ENCODE measurements around the gene SHROOM2. TPM values are rescaled to one million over a fixed set of nuclear protein-coding genes. Genes with fewer than 3 reads are reported as not detected.

SHROOM2 gene
- total RNA-seq, 2 experiments from 2014 or later, result not detected

DNA sequence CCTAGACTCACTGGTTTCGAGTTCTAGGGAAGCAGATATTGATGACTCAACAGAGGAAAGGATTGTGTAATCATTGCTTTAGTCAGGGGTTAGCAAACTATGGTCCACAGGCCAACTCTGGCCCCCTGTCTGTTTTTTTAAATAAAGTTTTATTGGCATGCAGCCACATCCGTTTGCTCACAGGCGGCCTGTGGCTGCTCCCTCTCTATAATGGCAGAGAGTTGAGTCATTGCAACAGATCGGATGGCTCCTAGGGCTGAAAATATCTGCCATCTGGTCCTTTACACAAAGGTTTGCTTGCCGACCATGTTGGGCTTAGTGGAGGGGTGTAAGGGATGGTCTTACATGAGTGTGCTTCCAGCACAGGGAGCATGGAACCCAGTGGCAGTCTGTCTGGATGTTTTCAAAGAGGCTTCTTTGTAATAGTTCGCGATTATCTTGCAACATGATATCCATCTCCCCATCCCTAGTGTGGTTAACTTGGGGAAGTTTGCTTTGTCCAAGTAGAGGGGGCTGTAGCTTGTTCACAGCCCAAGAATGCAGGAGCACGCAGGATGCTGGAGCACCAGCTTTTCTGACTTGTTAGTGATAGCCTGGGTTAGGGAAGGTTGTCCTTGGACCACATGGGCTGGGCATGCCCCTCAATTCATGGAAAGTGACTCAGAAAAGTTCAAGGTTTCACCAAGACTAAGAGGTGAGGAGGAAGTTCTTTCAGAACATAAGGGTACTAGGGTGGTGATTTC lies 121.6 kb downstream of the SHROOM2 start:
- no peaks in the 10 kb centered on the region for H3K4me1 Mint-ChIP-seq
- no peak overlapping the region for H3K27ac Mint-ChIP-seq
- H3K4me3 Mint-ChIP-seq, result no peak overlapping the region
- peaks cover 6% of the 10 kb centered on the region for H3K27me3 Mint-ChIP-seq
- ChIA-PET POLR2A (no interaction called here), CTCF (no interaction called here)
- no peaks in the 10 kb centered on the region for H3K9me3 Mint-ChIP-seq
- no peak for DNase-seq
- H3K36me3 Mint-ChIP-seq (ENCODE audit: low read depth), result no peaks in the 10 kb centered on the region

- peaks cover 6% of the 10 kb centered on the region for H3K27me3 Mint-ChIP-seq
- no peak for DNase-seq
- ChIA-PET POLR2A (no interaction called here), CTCF (no interaction called here)
- H3K27ac Mint-ChIP-seq, result no peak overlapping the region
- H3K4me1 Mint-ChIP-seq, result no peaks in the 10 kb centered on the region
- H3K36me3 Mint-ChIP-seq (ENCODE audit: low read depth), result no peaks in the 10 kb centered on the region
- no peak overlapping the region for H3K4me3 Mint-ChIP-seq
- no peaks in the 10 kb centered on the region for H3K9me3 Mint-ChIP-seq
These were observed 123.0 kb downstream of the SHROOM2 start for GRCh38 chrX:9909254-9909653.

- Mint-ChIP-seq H3K9me3 (no peaks in the 10 kb centered on the region), H3K4me3 (no peak overlapping the region), H3K36me3 (ENCODE audit: low read depth) (no peaks in the 10 kb centered on the region), H3K4me1 (no peaks in the 10 kb centered on the region), H3K27ac (no peak overlapping the region), H3K27me3 (peaks cover 6% of the 10 kb centered on the region)
- DNase-seq, result no peak
- CTCF ChIA-PET, result no interaction called here
- POLR2A ChIA-PET, result no interaction called here
These were observed 125.3 kb downstream of the SHROOM2 start for GRCh38 chrX:9911487-9911886.

DNA sequence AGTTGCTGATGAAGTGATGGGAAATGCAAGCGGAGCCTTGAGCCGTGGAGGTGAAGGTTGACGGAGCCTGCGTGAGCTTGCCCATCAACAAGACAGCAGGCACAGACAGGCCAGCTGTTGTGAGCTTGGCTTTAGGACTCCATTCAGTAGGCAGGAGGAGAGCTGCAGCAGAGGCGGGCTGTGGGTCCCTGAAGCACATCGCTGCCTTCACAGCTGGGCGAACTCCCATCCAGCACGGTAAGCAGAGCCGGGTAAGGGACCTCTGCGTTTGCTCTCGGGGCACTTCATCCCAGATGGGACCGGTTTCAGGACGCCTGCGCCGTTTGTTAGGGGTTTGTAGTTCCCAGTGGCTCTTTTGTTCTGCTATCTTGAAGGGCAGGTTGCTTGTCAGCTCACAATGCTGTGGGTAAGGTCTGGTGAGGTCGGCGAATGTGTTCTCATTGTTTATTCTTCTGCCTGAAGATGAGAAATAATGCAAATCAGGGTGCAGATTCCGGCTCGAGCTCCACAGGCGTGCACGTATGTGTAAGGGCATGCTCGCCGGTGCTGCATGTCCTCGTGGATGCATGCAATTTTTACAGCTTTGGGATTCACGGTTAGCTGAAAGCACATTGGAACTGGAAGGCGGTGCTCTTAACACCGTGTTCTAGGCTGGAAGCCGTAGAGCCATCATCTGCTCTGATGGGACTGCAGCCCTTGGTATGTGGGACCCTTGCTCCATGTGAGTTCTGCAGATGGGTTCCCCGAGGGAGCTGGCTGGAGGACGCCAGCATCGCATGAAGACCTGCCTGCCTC lies 126.3 kb downstream of the SHROOM2 start:
- ChIA-PET POLR2A (no interaction called here), CTCF (interaction anchor here (0.8 kb wide), 1 partner anchor 13 kb away, joined by 3 read pairs; no protein-coding TSS in a partner anchor)
- no peak for DNase-seq
- Mint-ChIP-seq H3K36me3 (ENCODE audit: low read depth) (no peaks in the 10 kb centered on the region), H3K27me3 (peaks cover 6% of the 10 kb centered on the region), H3K4me1 (no peaks in the 10 kb centered on the region), H3K9me3 (no peaks in the 10 kb centered on the region), H3K27ac (no peak overlapping the region), H3K4me3 (no peak overlapping the region)

- no peak overlapping the region for H3K4me3 Mint-ChIP-seq
- ChIA-PET CTCF (interaction anchor here (0.8 kb wide), 1 partner anchor 13 kb away, joined by 3 read pairs; no protein-coding TSS in a partner anchor), POLR2A (no interaction called here)
- H3K9me3 Mint-ChIP-seq, result no peaks in the 10 kb centered on the region
- peaks cover 6% of the 10 kb centered on the region for H3K27me3 Mint-ChIP-seq
- DNase-seq, result no peak
- no peaks in the 10 kb centered on the region for H3K4me1 Mint-ChIP-seq
- H3K36me3 Mint-ChIP-seq (ENCODE audit: low read depth), result no peaks in the 10 kb centered on the region
- no peak overlapping the region for H3K27ac Mint-ChIP-seq
These were observed 126.9 kb downstream of the SHROOM2 start for GRCh38 chrX:9913146-9913433.

DNA sequence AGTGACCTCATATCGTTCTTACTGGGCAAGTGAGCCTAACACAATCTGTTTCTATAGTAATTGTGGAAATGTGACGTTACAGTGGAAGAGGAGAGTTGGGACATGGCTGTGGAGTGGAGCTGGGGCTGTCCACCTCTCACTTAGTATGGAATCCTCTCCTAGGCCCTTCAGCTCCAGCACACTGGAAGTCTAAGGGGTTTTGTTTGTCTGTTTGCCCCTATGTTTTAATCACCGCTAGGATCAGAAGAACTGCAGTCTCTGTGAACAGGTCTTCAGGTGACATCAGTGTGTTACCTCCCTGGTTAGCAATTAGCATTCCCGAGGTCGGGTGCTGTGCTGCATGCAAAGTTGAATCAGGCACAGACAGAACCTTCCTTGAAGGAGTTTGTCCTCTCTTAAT lies 131.6 kb downstream of the SHROOM2 start:
- POLR2A ChIA-PET, result no interaction called here
- Mint-ChIP-seq H3K4me3 (no peak overlapping the region), H3K27ac (no peak overlapping the region), H3K4me1 (no peaks in the 10 kb centered on the region), H3K27me3 (peaks cover 10% of the 10 kb centered on the region), H3K9me3 (no peaks in the 10 kb centered on the region), H3K36me3 (ENCODE audit: low read depth) (no peaks in the 10 kb centered on the region)
- CTCF ChIA-PET, result no interaction called here
- DNase-seq, result no peak

- Mint-ChIP-seq H3K36me3 (ENCODE audit: low read depth) (no peaks in the 10 kb centered on the region), H3K4me1 (no peaks in the 10 kb centered on the region), H3K4me3 (no peak overlapping the region), H3K9me3 (no peaks in the 10 kb centered on the region), H3K27ac (no peak overlapping the region), H3K27me3 (peaks cover 10% of the 10 kb centered on the region)
- ChIA-PET POLR2A (no interaction called here), CTCF (no interaction called here)
- no peak for DNase-seq
These were observed 133.5 kb downstream of the SHROOM2 start for GRCh38 chrX:9919632-9920172.

GRCh38 chrX:9921407-9921806 lies 135.2 kb downstream of the SHROOM2 start:
- peaks cover 10% of the 10 kb centered on the region for H3K27me3 Mint-ChIP-seq

GRCh38 chrX:9923357-9923756 lies 137.1 kb downstream of the SHROOM2 start:
- Mint-ChIP-seq H3K4me1 (no peaks in the 10 kb centered on the region), H3K27me3 (peaks cover 10% of the 10 kb centered on the region), H3K36me3 (ENCODE audit: low read depth) (no peaks in the 10 kb centered on the region), H3K4me3 (no peak overlapping the region), H3K27ac (no peak overlapping the region), H3K9me3 (no peaks in the 10 kb centered on the region)
- no peak for DNase-seq
- ChIA-PET CTCF (no interaction called here), POLR2A (no interaction called here)

More at GRCh38 chrX:9921407-9921806, 135.2 kb downstream of the SHROOM2 start:
- Mint-ChIP-seq H3K9me3 (no peaks in the 10 kb centered on the region), H3K4me1 (no peaks in the 10 kb centered on the region), H3K27ac (no peak overlapping the region), H3K36me3 (ENCODE audit: low read depth) (no peaks in the 10 kb centered on the region), H3K4me3 (no peak overlapping the region)
- CTCF ChIA-PET, result no interaction called here
- POLR2A ChIA-PET, result no interaction called here
- DNase-seq, result no peak

DNA sequence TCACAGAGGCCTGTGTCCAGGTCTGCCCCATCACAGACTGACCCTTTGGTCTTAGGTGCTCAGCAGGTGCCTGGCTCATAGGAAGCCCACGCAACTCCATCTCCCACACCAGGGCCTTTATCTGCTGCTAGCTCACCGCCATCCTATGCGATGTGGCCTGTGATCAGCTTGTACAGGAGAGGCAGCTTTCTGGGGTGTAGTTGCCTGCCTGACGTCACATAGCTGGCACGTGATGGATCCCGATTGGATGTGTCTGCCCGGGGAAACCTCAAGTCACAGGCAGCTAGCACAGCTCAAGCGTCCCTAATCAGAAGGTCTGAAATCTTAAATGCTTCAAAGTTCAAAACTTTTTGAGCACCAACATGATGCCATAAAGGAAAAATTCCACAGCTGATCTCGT lies 139.8 kb downstream of the SHROOM2 start:
- Mint-ChIP-seq H3K4me1 (no peaks in the 10 kb centered on the region), H3K4me3 (no peak overlapping the region)

GRCh38 chrX:9927698-9928482 lies 141.7 kb downstream of the SHROOM2 start:
- ChIA-PET CTCF (no interaction called here), POLR2A (no interaction called here)
- Mint-ChIP-seq H3K27me3 (peaks cover 4% of the 10 kb centered on the region), H3K9me3 (no peaks in the 10 kb centered on the region), H3K36me3 (ENCODE audit: low read depth) (no peaks in the 10 kb centered on the region), H3K4me1 (no peaks in the 10 kb centered on the region), H3K27ac (no peak overlapping the region), H3K4me3 (no peak overlapping the region)
- DNase-seq, result no peak

More for the DNA sequence above, 139.8 kb downstream of the SHROOM2 start:
- H3K36me3 Mint-ChIP-seq (ENCODE audit: low read depth), result no peaks in the 10 kb centered on the region
- CTCF ChIA-PET, result interaction anchor here (0.6 kb wide), 1 partner anchor 27 kb away, joined by 3 read pairs; no protein-coding TSS in a partner anchor
- no peak for DNase-seq
- POLR2A ChIA-PET, result no interaction called here
- H3K27me3 Mint-ChIP-seq, result peaks cover 7% of the 10 kb centered on the region
- H3K27ac Mint-ChIP-seq, result no peak overlapping the region
- no peaks in the 10 kb centered on the region for H3K9me3 Mint-ChIP-seq

DNA sequence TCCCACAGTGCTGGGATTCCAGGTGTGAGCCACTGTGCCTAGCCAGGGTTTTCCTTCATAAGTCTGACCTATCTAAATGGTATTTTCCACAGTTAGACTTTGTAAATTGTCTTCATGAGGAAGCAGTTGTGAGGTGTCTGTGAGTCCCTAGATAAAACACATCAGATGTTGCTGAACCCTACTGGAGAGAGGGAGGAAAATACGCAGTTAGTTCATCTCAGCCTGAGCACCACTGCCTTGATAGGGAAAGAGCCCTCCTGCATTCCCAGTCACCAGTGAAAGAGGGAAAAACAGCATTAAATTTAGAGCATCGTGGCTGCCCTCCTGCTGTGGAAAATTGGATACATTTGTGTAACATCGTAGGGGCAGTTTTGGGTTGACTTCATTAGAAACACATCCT lies 149.2 kb downstream of the SHROOM2 start:
- Mint-ChIP-seq H3K27me3 (no peaks in the 10 kb centered on the region), H3K9me3 (no peaks in the 10 kb centered on the region), H3K4me1 (no peaks in the 10 kb centered on the region), H3K36me3 (ENCODE audit: low read depth) (no peaks in the 10 kb centered on the region), H3K27ac (no peak overlapping the region), H3K4me3 (no peak overlapping the region)
- ChIA-PET POLR2A (no interaction called here), CTCF (no interaction called here)
- no peak for DNase-seq

DNA sequence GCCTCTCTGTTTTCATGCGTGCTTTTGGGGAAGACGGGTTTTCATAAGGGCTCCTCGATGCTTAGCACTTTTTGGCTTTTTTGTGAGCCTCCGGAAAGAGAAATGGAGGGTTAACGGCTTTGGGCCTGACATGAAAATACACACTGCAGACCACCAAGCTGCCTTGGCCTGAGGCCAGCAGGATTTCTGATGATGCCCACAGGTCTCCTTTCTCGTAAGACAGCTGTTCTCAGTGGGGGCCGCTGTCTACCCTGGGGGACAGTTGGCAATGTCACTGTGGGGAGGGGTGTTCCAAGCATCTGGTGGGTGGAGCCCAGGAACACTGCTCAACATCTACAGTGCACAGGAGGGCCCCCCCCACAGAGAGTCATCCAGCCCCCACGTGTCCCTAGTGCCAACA lies 151.5 kb downstream of the SHROOM2 start:
- POLR2A ChIA-PET, result no interaction called here
- CTCF ChIA-PET, result interaction anchor here (1.3 kb wide), 1 partner anchor 182 kb away, joined by 3 read pairs; no protein-coding TSS in a partner anchor
- Mint-ChIP-seq H3K36me3 (ENCODE audit: low read depth) (no peaks in the 10 kb centered on the region), H3K9me3 (no peaks in the 10 kb centered on the region), H3K4me3 (no peak overlapping the region), H3K27ac (no peak overlapping the region), H3K27me3 (peaks cover 5% of the 10 kb centered on the region), H3K4me1 (peaks cover 9% of the 10 kb centered on the region)
- no peak for DNase-seq
